ENCODE data around the gene MLKL.

- no peak for TF ChIP-seq FOXA1 (IDR thresholded peaks at IDR 0.05)
- no peak for TF ChIP-seq FOXK2 (IDR thresholded peaks at IDR 0.05)
- no peak for TF ChIP-seq BHLHE40 (IDR thresholded peaks at IDR 0.05; ENCODE audit: borderline replicate concordance)
- no peak for TF ChIP-seq FOXM1 (IDR thresholded peaks at IDR 0.05; ENCODE audit: borderline replicate concordance)
- no peak for TF ChIP-seq SP1 (IDR thresholded peaks at IDR 0.05)
- TF ChIP-seq PKNOX1 (IDR thresholded peaks at IDR 0.05), result no peak
- TF ChIP-seq ELF4 (IDR thresholded peaks at IDR 0.05), result no peak
- no peak for TF ChIP-seq NFRKB (IDR thresholded peaks at IDR 0.05)
- no peak for TF ChIP-seq TARDBP (IDR thresholded peaks at IDR 0.05)
- no peak for TF ChIP-seq ARNT (IDR thresholded peaks at IDR 0.05)
- no peak for TF ChIP-seq ZNF384 (IDR thresholded peaks at IDR 0.05)
- no peak for TF ChIP-seq HDGF (IDR thresholded peaks at IDR 0.05; ENCODE audit: borderline replicate concordance)
- TF ChIP-seq SUZ12 (IDR thresholded peaks at IDR 0.05), result no peak
Observed at GRCh38 chr16:74740795-74741304, 40.2 kb upstream of the MLKL start.
